GM21360 (cell line): Measurements from ENCODE around the gene TIGD4.
"Not testable (repeated sequence)": the region's sequence is repeated elsewhere in the genome, so short reads cannot be mapped to it uniquely, and the experiment has no call there.

Source experiments
- ATAC-seq: cut with Tn5 transposase; IDR thresholded peaks from one replicate; pipeline ENCODE4 v1.9.1; 2021; ENCODE audit warnings: mild to moderate bottlenecking, moderate library complexity; ENCODE audit not compliant: unreplicated experiment

The TIGD4 gene

GRCh38 chr4:152784490-152785350, 5.2 kb upstream of the TIGD4 start:
- ATAC-seq = no peak

DNA sequence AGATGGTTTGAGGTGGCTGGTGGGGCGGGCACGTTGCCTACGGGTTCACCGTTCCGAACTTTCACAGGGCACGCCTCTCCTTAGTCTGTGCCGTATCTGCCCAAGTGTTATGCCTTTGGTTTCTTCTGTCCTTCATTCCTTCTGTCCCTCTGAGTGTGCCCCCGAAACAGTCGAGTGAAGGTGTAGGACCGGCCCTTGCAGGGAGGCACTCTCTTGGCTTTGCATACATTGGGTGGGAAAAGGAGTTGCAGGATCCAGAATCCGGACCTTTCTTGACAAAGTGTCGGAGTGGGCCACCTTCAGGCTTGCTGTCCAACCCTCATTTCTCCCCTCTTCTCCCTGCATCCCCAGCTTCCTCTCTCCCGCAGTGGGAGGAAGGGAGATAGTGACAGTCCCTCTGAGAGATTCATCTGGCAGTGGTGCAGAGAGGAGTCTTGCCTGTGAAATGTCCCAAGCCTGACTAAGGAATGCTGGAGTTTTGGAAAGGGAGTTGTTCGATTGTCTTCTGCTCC, 793 bp upstream of the TIGD4 start:
- no peak for ATAC-seq

DNA sequence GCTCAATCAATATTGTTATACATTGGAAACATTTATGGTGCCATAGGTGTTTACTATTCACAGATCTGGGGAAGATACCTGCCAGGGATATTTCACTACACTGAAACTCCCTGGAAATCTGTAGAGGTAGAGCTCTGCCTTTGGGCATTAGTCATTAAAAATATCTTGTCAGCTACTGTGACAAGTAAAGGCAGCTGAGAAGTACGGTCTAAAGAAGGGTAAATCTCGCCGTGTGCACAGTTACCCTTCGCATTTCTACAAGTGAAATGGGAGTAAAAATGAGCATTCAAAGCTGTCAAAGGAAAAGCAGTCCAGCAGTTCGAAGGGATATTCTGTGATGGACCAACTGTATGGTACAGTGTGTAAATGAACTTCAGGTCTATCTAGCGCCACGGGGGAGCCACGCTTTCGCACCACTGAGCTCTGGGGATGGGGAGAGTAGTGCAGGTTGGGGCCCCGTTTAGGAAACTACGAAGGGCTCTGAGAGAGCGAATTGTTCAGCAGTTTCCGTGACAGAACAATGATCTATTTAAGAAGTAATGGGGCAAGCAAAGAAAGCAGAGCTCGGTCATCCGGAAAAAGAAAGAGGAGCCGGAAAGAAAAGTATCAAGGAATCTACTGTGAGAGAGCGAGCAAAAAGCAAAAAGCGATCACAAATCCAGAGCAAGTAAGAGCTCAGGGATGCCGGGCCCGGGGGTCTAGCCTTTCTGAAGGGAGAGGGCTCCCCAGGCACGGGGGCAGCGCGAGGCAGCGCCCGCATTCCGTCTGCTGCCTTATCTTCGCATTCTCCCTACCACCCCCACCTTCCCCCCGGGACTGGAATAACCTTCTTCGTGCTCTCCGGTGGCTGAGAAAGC, 646 bp downstream of the TIGD4 start:
- ATAC-seq = peak; percentile 31

- no peak for ATAC-seq
These were observed 2.0 kb downstream of the TIGD4 start for GRCh38 chr4:152777488-152777887.

DNA sequence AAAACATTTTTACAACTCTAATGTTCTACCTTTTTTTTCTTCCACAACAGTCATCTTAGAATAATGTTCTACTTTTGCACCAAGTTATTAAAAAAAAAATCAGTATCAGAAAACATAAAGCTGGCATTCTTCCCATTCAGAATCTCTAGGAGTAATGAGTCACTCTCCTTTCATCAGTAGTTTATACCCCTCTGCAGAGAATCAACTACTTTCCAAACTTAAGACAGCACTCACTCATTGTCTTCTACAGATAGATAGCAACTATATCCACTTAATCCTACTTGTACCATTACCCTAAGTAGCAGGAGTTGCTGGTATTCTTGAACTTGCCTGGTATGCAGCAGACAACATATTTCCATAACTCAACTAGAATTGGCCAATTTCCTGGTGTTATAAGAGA, 3.2 kb downstream of the TIGD4 start:
- ATAC-seq = no peak

DNA sequence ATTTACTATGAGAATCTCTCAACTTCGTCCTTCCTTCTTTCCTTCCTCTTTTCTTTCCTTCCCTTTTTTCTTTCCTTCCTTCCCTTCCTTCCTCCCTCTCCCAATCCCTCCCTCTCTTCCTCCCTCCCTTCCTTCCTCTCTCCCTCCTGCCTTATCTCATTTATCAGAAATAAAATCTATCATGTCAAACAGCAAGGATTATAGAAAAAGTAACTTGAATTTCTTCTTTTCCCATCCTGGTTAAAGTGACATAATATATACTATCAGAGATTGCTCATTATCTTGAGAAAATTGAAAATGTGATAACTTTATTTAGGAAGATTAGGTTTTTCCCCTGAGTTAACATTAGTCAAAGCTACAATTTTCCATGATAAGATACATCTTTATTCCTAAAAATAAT, 5.6 kb downstream of the TIGD4 start:
- ATAC-seq = no peak

- no peak for ATAC-seq
These were observed 6.2 kb downstream of the TIGD4 start for GRCh38 chr4:152773339-152773738.

GRCh38 chr4:152771741-152772533, 7.6 kb downstream of the TIGD4 start:
- peak; percentile 73 for ATAC-seq

DNA sequence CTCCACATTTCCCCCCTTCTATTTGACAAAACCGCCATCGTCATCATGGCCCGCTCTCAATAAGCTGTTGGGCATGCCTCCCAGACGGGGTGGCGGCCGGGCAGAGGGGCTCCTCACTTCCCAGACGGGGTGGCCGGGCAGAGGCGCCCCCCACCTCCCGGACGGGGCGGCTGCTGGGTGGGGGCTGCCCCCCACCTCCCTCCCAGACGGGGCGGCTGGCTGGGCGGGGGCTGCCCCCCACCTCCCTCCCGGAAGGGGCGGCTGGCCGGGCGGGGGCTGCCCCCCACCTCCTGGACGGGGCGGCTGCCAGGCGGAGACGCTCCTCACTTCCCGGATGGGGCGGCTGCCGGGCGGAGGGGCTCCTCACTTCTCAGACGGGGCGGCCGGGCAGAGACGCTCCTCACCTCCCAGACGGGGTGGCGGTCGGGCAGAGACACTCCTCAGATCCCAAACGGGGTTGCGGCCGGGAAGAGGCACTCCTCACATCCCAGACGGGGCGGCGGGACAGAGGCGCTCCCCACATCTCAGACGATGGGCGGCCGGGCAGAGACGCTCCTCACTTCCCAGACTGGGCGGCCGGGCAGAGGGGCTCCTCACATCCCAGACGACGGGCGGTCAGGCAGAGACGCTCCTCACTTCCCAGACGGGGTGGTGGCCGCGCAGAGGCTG, 14.3 kb downstream of the TIGD4 start:
- not testable (repeated sequence) for ATAC-seq

- ATAC-seq = no peak
These were observed 15.7 kb downstream of the TIGD4 start for GRCh38 chr4:152763796-152764195.

- no peak for ATAC-seq
These were observed 30.9 kb downstream of the TIGD4 start for GRCh38 chr4:152748619-152749018.

GRCh38 chr4:152747444-152747843, 32.1 kb downstream of the TIGD4 start:
- no peak for ATAC-seq

GRCh38 chr4:152738827-152739226, 40.7 kb downstream of the TIGD4 start:
- no peak for ATAC-seq

- ATAC-seq = no peak
These were observed 43.6 kb downstream of the TIGD4 start for GRCh38 chr4:152735906-152736305.

DNA sequence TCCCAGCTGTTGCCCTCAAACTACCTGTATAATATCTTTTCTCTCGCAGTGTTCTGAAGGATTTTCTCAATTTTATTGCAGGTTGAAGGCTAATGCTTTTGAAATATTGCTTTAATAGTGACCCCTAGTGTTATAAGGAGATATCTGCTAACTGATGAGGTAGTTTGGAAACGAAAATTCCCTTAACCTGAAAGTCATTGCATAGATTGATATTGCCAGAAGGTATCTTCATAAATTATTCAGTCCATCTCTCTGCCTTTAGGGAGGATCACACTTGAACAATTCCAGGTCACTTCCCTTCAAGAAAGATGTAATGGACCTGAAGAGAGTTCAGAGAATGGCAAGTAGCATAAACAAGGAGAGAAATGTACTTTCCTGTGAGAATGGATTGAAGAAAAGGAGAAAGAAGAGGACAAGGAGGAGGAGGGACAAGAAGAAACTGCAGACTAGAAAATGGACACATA, 44.1 kb downstream of the TIGD4 start:
- no peak for ATAC-seq

DNA sequence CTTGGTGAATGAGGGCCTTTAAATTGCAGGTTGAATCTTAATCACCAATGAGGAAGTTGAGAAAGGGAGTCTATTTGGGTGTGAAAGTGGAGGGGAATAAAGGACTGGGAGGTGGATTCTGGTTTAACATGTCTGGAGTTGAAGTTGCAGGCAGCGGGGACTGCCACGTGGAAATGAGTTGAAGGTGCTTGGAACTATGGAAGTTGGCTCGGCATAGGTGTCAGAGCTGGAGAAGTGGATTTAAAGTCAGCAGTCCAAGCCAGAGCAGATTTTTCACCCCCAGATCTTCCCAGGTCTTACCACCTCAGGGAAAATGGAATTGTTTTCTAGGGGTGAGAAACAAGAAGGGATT, 44.9 kb downstream of the TIGD4 start:
- no peak for ATAC-seq

DNA sequence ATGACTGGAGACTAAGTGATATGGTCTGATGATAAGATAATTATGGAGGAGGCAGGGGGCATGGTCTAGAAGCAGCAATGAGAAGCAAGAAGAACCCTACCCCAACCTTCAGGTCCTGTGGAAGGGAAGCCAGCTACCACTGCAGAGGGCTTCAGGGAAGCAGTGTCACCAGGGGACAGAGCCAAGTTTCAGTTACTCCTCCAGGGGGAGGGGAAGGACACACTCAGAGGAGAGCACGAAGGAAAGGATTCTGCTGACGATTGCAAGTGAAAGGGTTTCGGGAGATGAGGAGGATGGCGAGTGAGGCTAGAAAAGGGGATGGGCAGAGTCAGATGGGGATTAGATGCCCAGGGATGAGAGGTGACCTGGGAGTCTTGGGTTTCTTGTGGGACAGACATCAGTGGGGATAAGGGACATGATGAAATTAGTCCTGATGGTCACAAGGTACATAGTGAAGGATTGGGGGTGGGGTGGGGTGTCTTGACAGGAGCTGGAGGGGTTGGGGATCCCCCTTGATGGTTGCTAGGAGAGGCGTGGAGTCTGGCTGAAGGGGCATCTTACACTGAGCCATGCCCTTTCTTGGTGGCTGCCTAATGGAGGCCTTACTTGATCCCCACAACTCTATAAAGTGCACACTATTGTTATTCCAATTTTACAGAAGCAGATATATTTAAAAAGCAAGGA, 45.4 kb downstream of the TIGD4 start:
- ATAC-seq = no peak

DNA sequence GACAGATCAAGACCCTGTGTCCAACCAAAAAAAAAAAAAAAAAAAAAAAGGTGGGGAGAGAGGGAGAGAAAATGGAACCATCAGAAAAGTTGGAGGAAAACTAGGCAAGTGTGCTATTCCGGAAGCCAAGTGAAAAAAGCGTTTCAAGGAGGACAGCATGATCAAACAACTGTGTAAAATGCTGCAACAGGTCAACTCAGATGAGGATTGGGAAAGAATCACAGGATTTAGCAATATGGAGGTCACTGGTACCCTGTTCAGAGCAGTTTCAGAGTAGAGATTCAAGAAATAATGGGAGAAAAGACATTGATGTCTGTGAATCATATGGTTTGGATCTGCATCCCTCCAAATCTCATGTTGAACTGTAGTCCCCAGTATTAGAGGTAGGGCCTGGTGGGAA, 47.5 kb downstream of the TIGD4 start:
- no peak for ATAC-seq

DNA sequence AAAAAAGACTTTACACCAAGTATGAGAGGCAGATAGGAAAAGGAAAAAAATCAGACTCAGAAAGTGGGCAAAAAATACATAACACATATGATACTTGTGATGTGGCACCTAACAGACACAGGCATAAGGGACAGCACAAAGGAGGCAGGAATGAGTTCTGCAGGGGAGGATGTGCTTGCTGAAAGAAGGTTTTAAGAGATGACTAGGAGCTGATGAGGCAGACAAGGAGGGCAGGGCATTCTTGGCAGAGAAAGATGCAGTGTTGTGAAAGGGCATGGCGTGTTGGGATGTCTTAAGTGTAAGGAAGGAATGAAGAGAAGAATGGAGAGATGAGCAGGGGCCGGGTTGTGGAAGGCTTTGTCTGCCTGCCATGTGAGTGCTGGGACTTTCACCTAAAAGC, 50.1 kb downstream of the TIGD4 start:
- no peak for ATAC-seq

DNA sequence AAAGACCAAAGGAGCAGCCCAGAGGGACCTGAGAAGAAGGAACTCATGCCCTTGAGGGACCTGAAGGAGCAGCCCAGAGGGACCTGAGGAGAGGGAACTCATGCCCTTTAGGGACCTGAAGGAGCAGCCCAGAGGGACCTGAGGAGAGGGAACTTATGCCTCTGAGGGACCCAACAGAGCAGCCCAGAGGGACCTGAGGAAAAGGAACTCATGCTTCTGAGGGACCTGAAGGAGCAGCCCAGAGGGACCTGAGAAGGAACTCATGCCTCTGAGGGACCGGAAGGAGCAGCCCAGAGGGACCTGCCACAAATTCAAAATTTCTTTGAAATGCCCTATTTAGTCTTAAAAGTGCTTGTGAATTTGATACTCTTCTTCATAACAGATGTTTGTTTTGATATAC, 51.2 kb downstream of the TIGD4 start:
- ATAC-seq = no peak
